GM12891 (cell line): ENCODE results near the gene NGF.
"Not testable (repeated sequence)": the region's sequence is repeated elsewhere in the genome, so short reads cannot be mapped to it uniquely, and the experiment has no call there.

Experiments
- DNase-seq: peaks from one replicate; pipeline ENCODE4 v3.0.0; 2011; ENCODE audit warnings: low spot score; ENCODE audit not compliant: insufficient read length
- FAIRE-seq: peaks from 2 replicates; lab custom pipeline; 2011; peaks lifted over from hg19 to GRCh38; lab: Jason Lieb, UNC
- PAX5 ChIP-seq: IDR thresholded peaks from 2 replicates; pipeline ENCODE4 v1.6.1; 2011; ENCODE audit warnings: low read length, moderate library complexity, mild to moderate bottlenecking; ENCODE audit not compliant: insufficient read depth, severe bottlenecking
- POLR2A ChIP-seq: IDR thresholded peaks from 2 replicates; pipeline ENCODE4 v1.6.1; 2011; ENCODE audit warnings: low read depth, low read length, control low read depth
- POLR2AphosphoS5 ChIP-seq: IDR thresholded peaks from 2 replicates; pipeline ENCODE4 v1.6.1; 2011; ENCODE audit warnings: low read depth, low read length, control low read depth
- POU2F2 ChIP-seq: IDR thresholded peaks from 2 replicates; pipeline ENCODE4 v1.6.1; 2011; ENCODE audit warnings: low read depth, mild to moderate bottlenecking, control low read depth, low read length, moderate library complexity
- SPI1 ChIP-seq: IDR thresholded peaks from 2 replicates; pipeline ENCODE4 v1.6.1; 2011; ENCODE audit warnings: low read depth, low read length, control low read depth
- TAF1 ChIP-seq: IDR thresholded peaks from 2 replicates; pipeline ENCODE4 v1.6.1; 2011; ENCODE audit warnings: low read depth, low read length, control low read depth

NGF gene

GRCh38 chr1:115310581-115311473 lies 27.2 kb downstream of the NGF start:
- TF ChIP-seq POU2F2 (no peak), POLR2A (no peak), PAX5 (no peak), TAF1 (no peak), SPI1 (no peak), POLR2AphosphoS5 (no peak)
- no peak for FAIRE-seq

DNA sequence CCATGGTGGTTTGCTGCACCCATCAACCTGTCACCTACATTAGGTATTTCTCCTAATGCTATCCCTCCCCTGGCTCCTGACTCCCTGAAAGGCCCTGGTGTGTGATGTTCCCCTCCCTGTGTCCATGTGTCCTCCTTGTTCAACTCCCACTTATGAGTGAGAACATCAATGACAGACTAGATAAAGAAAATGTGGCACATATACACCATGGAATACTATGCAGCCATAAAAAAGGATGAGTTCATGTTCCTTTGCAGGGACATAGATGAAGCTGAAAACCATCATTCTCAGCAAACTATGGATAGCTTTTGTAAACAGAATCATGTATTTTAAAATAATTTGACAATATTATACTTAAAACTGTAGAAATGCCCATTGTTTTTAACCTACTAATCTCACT lies 28.5 kb downstream of the NGF start:
- DNase-seq, FAIRE-seq: not testable (repeated sequence)

More at GRCh38 chr1:115310581-115311473, 27.2 kb downstream of the NGF start:
- DNase-seq = no peak

GRCh38 chr1:115308969-115309368 lies 29.1 kb downstream of the NGF start:
- TF ChIP-seq TAF1 = no peak
- TF ChIP-seq POLR2AphosphoS5 = no peak
- TF ChIP-seq POU2F2 = no peak
- TF ChIP-seq PAX5 = no peak
- no peak for TF ChIP-seq SPI1
- DNase-seq (no peak), FAIRE-seq (no peak)

GRCh38 chr1:115307661-115308060 lies 30.4 kb downstream of the NGF start:
- DNase-seq (no peak), FAIRE-seq (no peak)
- TF ChIP-seq TAF1 = no peak
- TF ChIP-seq PAX5 = no peak
- TF ChIP-seq POLR2A = no peak

GRCh38 chr1:115306146-115306545 lies 31.9 kb downstream of the NGF start:
- TF ChIP-seq TAF1 = no peak
- no peak for TF ChIP-seq POU2F2
- TF ChIP-seq POLR2A = no peak
- TF ChIP-seq PAX5 = no peak
- no peak for TF ChIP-seq POLR2AphosphoS5
- TF ChIP-seq SPI1 = no peak
- no peak for DNase-seq
- no peak for FAIRE-seq

GRCh38 chr1:115303364-115303763 lies 34.7 kb downstream of the NGF start:
- no peak for FAIRE-seq

GRCh38 chr1:115302390-115302961 lies 35.6 kb downstream of the NGF start:
- DNase-seq (no peak), FAIRE-seq (no peak)
- TF ChIP-seq SPI1 = no peak
- TF ChIP-seq POLR2A = no peak
- no peak for TF ChIP-seq PAX5
- TF ChIP-seq TAF1 = no peak
- TF ChIP-seq POLR2AphosphoS5 = no peak
- TF ChIP-seq POU2F2 = no peak

More at GRCh38 chr1:115303364-115303763, 34.7 kb downstream of the NGF start:
- no peak for DNase-seq
- TF ChIP-seq SPI1 (no peak), TAF1 (no peak), POU2F2 (no peak), POLR2AphosphoS5 (no peak), POLR2A (no peak), PAX5 (no peak)

GRCh38 chr1:115301438-115302020 lies 36.5 kb downstream of the NGF start:
- FAIRE-seq = no peak
- DNase-seq = no peak
- TF ChIP-seq POLR2AphosphoS5 = no peak
- no peak for TF ChIP-seq TAF1
- no peak for TF ChIP-seq POLR2A
- no peak for TF ChIP-seq PAX5
- no peak for TF ChIP-seq SPI1
- TF ChIP-seq POU2F2 = no peak

GRCh38 chr1:115300087-115300876 lies 37.8 kb downstream of the NGF start:
- DNase-seq (no peak), FAIRE-seq (no peak)
- no peak for TF ChIP-seq SPI1
